K562 (cell line): Measurements from ENCODE around the gene STAM2. TPM values are rescaled to one million over a fixed set of nuclear protein-coding genes. Genes with fewer than 3 reads are reported as not detected.

Experiments used
- ATAC-seq: fragments of 200-7000 bp; cut with Tn5 transposase; 3 replicates; pipeline ENCODE4 v1.9.1; 2020; ENCODE audit warnings: moderate library complexity
- BruUV-seq: library from RNA; stranded (reverse); fragments of 400-500 nt; replicated peaks from 2 replicates; lab custom pipeline; 2021; lab: Mats Ljungman, UMichigan
- CTCF ChIA-PET: fragments of 300-600 bp; formaldehyde crosslinking; extraction: SDS; loops from one replicate; lab custom pipeline; 2021; ENCODE audit warnings: low intra/inter-chr PET ratio; lab: Yijun Ruan, JAX
- POLR2A ChIA-PET: fragments of 300-600, 350-650 bp; sonication (Branson Sonifier 250); formaldehyde crosslinking; extraction: SDS; loops from one replicate; lab custom pipeline; 2021; ENCODE audit warnings: antibody characterized with exemption, inconsistent platforms; lab: Yijun Ruan, JAX
- DNase-seq, 4 experiments: peaks; one replicate each; pipeline versions ENCODE4 v3.0.0 to v3.0.0-alpha.2; 2011 to 2018; ENCODE audit warnings: low spot score in 3 of 4, mixed read lengths in 3 of 4; ENCODE audit errors: extremely low read depth in 1 of 4
- FAIRE-seq: peaks from 2 replicates; lab custom pipeline; 2011; peaks lifted over from hg19 to GRCh38; lab: Jason Lieb, UNC
- H2AFZ ChIP-seq: 2 replicates; pipeline ENCODE4 v1.6.0; 2011; ENCODE audit warnings: low read depth, low read length, control low read depth, inconsistent platforms
- H3K27ac ChIP-seq: fragments of 200-600 bp; 3 replicates; pipeline ENCODE4 v1.8.0; 2011; ENCODE audit warnings: low read depth, mild to moderate bottlenecking, control low read depth, inconsistent platforms, low read length, moderate library complexity, mixed read lengths; ENCODE audit errors: extremely low read depth
- H3K27me3 ChIP-seq, 2 experiments: fragments of 300-600 bp in 1 of 2; 2 replicates in 1 of 2; 3 replicates in 1 of 2; pipeline versions ENCODE4 v1.6.0 to v1.8.0; 2011; ENCODE audit warnings: inconsistent platforms in 2 of 2, low read length in 2 of 2, mild to moderate bottlenecking in 1 of 2, mixed read lengths in 1 of 2, moderate library complexity in 1 of 2; ENCODE audit not compliant: control insufficient read depth in 2 of 2, insufficient read depth in 2 of 2
- H3K36me3 ChIP-seq: fragments of 300-600 bp; 3 replicates; pipeline ENCODE4 v1.8.0; 2011; ENCODE audit warnings: mild to moderate bottlenecking, low read length, inconsistent platforms; ENCODE audit not compliant: control insufficient read depth, insufficient read depth
- H3K4me1 ChIP-seq, 2 experiments: fragments of 200-600 bp in 1 of 2; replicated peaks in 1 of 2; 2 replicates in 1 of 2; 3 replicates in 1 of 2; pipeline versions ENCODE4 v1.5.1 to v1.8.0; 2011; ENCODE audit warnings: inconsistent platforms in 2 of 2, low read length in 2 of 2, mild to moderate bottlenecking in 1 of 2, mixed read lengths in 1 of 2, moderate library complexity in 1 of 2; ENCODE audit not compliant: control insufficient read depth in 2 of 2, insufficient read depth in 2 of 2
- H3K4me2 ChIP-seq: 2 replicates; pipeline ENCODE4 v1.6.1; 2011; ENCODE audit warnings: low read length, control low read depth, inconsistent platforms, mixed read lengths; ENCODE audit not compliant: insufficient read depth
- H3K4me3 ChIP-seq: fragments of 200-600 bp; sonication (generic), shearing (Covaris generic); 2 replicates; pipeline ENCODE4 v1.5.1; 2016; ENCODE audit warnings: control low read depth, inconsistent platforms
- H3K79me2 ChIP-seq: fragments of 200-600 bp; 3 replicates; pipeline ENCODE4 v1.8.0; 2011; ENCODE audit warnings: low read length, inconsistent platforms; ENCODE audit not compliant: control insufficient read depth, insufficient read depth
- H3K9ac ChIP-seq, 2 experiments: 2 replicates each; pipeline versions ENCODE4 v1.6.0 to v1.6.1; 2011; ENCODE audit warnings: low read depth in 2 of 2, low read length in 2 of 2, control low read depth in 1 of 2, inconsistent platforms in 1 of 2, mild to moderate bottlenecking in 1 of 2, mixed read lengths in 1 of 2; ENCODE audit not compliant: insufficient read depth in 1 of 2
- H3K9me1 ChIP-seq: one replicate; pipeline ENCODE4 v1.6.0; 2011; ENCODE audit warnings: inconsistent platforms, mild to moderate bottlenecking, low read length, moderate library complexity; ENCODE audit not compliant: control insufficient read depth, insufficient read depth
- H3K9me3 ChIP-seq: replicated peaks from 2 replicates; pipeline ENCODE4 v1.5.1; 2011; ENCODE audit warnings: low read depth, low read length, inconsistent platforms; ENCODE audit not compliant: control insufficient read depth, insufficient read depth
- H4K20me1 ChIP-seq: replicated peaks from 2 replicates; pipeline ENCODE4 v1.6.1; 2011; ENCODE audit warnings: low read length, inconsistent platforms, mixed read lengths; ENCODE audit not compliant: control insufficient read depth, insufficient read depth
- BHLHE40 ChIP-seq: IDR thresholded peaks from 2 replicates; pipeline ENCODE4 v1.6.1; 2011; ENCODE audit warnings: low read length, improper control_type of control experiment
- BRD9 ChIP-seq: fragments of 450-650 bp; IDR thresholded peaks from 2 replicates; pipeline ENCODE4 v1.6.1; 2018; ENCODE audit warnings: low read depth; ENCODE audit not compliant: partially characterized antibody
- FOXM1 ChIP-seq, 2 experiments: fragments of 450-650 bp in 1 of 2; sonication (generic) in 1 of 2; formaldehyde crosslinking in 1 of 2; IDR thresholded peaks; 2 replicates each; pipeline versions ENCODE4 v1.6.1 to v1.9.0; 2017 to 2022; ENCODE audit warnings: low read depth in 2 of 2, mild to moderate bottlenecking in 2 of 2, missing genetic modification reagents in 1 of 2, moderate library complexity in 1 of 2
- GATA2 ChIP-seq: sonication (generic); formaldehyde crosslinking; IDR thresholded peaks from 2 replicates; pipeline ENCODE4 v1.4.0; 2020; ENCODE audit warnings: mild to moderate bottlenecking, missing genetic modification reagents
- JUND ChIP-seq, 2 experiments: IDR thresholded peaks; 2 replicates in 1 of 2; 3 replicates in 1 of 2; pipeline ENCODE4 v1.6.1; 2011; ENCODE audit warnings: borderline replicate concordance in 2 of 2, low read depth in 2 of 2, low read length in 2 of 2, improper control_type of control experiment in 1 of 2, missing biosample characterization in 1 of 2, missing genetic modification characterization in 1 of 2, missing genetic modification reagents in 1 of 2
- KDM1A ChIP-seq, 2 experiments: fragments of 450-650 bp; IDR thresholded peaks; 2 replicates each; pipeline ENCODE4 v1.6.1; 2016; ENCODE audit warnings: mild to moderate bottlenecking in 2 of 2
- MEF2D ChIP-seq: conservative IDR thresholded peaks from 2 replicates; pipeline ENCODE4 v1.6.1; 2016; ENCODE audit warnings: low read depth, missing genetic modification characterization, missing compliant biosample characterization
- MEIS2 ChIP-seq: fragments of 450-650 bp; IDR thresholded peaks from 2 replicates; pipeline ENCODE4 v1.6.1; 2014; ENCODE audit warnings: mild to moderate bottlenecking; ENCODE audit not compliant: partially characterized antibody
- MTA2 ChIP-seq: fragments of 450-650 bp; IDR thresholded peaks from 2 replicates; pipeline ENCODE4 v1.6.1; 2016; ENCODE audit warnings: low read depth
- NR2C2 ChIP-seq, 2 experiments: fragments of 200-800 bp in 1 of 2; sonication (Bioruptor generic) in 1 of 2; sonication (generic) in 1 of 2; formaldehyde crosslinking in 1 of 2; IDR thresholded peaks; 2 replicates each; pipeline versions ENCODE4 v1.6.1 to v1.8.0; 2016 to 2022; ENCODE audit warnings: mild to moderate bottlenecking in 1 of 2, missing compliant biosample characterization in 1 of 2, missing genetic modification characterization in 1 of 2, missing genetic modification reagents in 1 of 2
- NR3C1 ChIP-seq: sonication (generic); formaldehyde crosslinking; IDR thresholded peaks from 2 replicates; pipeline ENCODE4 v1.8.1; 2022; ENCODE audit warnings: missing genetic modification reagents
- RFX1 ChIP-seq: fragments of 450-650 bp; IDR thresholded peaks from 2 replicates; pipeline ENCODE4 v1.6.1; 2016; ENCODE audit warnings: mild to moderate bottlenecking, moderate library complexity
- SPI1 ChIP-seq: IDR thresholded peaks from 2 replicates; pipeline ENCODE4 v1.6.1; 2011; ENCODE audit warnings: low read depth, low read length, control low read depth, borderline replicate concordance
- TAF7 ChIP-seq: fragments of 450-650 bp; IDR thresholded peaks from 2 replicates; pipeline ENCODE4 v1.6.1; 2016; ENCODE audit warnings: missing genetic modification characterization, missing compliant biosample characterization
- TAL1 ChIP-seq: fragments of 450-650 bp; IDR thresholded peaks from 2 replicates; pipeline ENCODE4 v1.6.1; 2016; ENCODE audit warnings: mild to moderate bottlenecking
- TARDBP ChIP-seq: fragments of 450-650 bp; IDR thresholded peaks from 2 replicates; pipeline ENCODE4 v1.6.1; 2016
- ZBTB7A ChIP-seq: IDR thresholded peaks from 2 replicates; pipeline ENCODE4 v1.6.1; 2011; ENCODE audit warnings: low read depth, mild to moderate bottlenecking, low read length, moderate library complexity, borderline replicate concordance; ENCODE audit not compliant: control insufficient read depth
- ZNF644 ChIP-seq: fragments of 200-800 bp; sonication (Bioruptor generic); IDR thresholded peaks from 2 replicates; pipeline ENCODE4 v1.6.1; 2016; ENCODE audit warnings: low read depth, missing genetic modification characterization, missing compliant biosample characterization
- WGBS: fragments of 100-300 bp; shearing (Covaris generic); methylation state at CpG from one replicate; pipeline ENCODE4 v1.1.6; 2016; ENCODE audit warnings: low coverage, mixed read lengths; ENCODE audit not compliant: insufficient coverage; ENCODE audit errors: missing lambda C conversion rate; 5-methylcytosine and 5-hydroxymethylcytosine counted together
- in situ Hi-C: fragments of 300-500 bp; cut with MboI; formaldehyde crosslinking; loops from 4 replicates; pipeline ENCODE4 v1.15.0; 2018; ENCODE audit warnings: inconsistent platforms, mixed read lengths
- intact Hi-C: fragments of 100-400 bp; cut with micrococcal nuclease; formaldehyde crosslinking; loops from 2 replicates; pipeline ENCODE4 v1.14.2; 2022
- polyA plus RNA-seq, 8 experiments: library from polyadenylated mRNA; depleted of rRNA in 4 of 8; stranded (reverse) in 5 of 8; unstranded in 3 of 8; fragments of >200 nt; fragmentation: Nextera tagmentation in 2 of 8; fragmentation: Illumina TruSeq in 1 of 8; extraction: Ambion mirVana in 2 of 8; extraction: Trizol in 1 of 8; gene quantifications; 2 replicates each; pipeline versions ENCODE4 v1.2.1 to v1.2.3, GENCODE V29; 2011 to 2014; ENCODE audit warnings: inconsistent platforms in 1 of 8, missing spikeins in 1 of 8
- total RNA-seq, 7 experiments: library from RNA; depleted of rRNA in 6 of 7; stranded (reverse); fragments of >200 nt in 6 of 7; fragmentation: Illumina TruSeq in 2 of 7; extraction: Trizol in 2 of 7; gene quantifications; 2 replicates each; pipeline versions ENCODE4 v1.2.1 to v1.2.3, GENCODE V29; 2011 to 2021; ENCODE audit warnings: low replicate concordance in 1 of 7

STAM2 gene
- total and polyA plus RNA-seq, 9 of the 15 experiments (the other 6 are each of a cell fraction or from before 2014, with no cell fraction given): 4.5 to 13.9 (median 8.7) TPM

- Histone ChIP-seq H4K20me1 (no peaks in the 10 kb centered on the region), H3K9me3 (no peaks in the 10 kb centered on the region), H3K9me1 (no peaks in the 10 kb centered on the region), H3K79me2 (peaks cover 23% of the 10 kb centered on the region), H3K27ac (no peak overlapping the region), H3K4me1 (peaks cover 5 to 8% of the 10 kb centered on the region in 2 experiments; a peak in 4 of 5 replicates), H3K9ac (no peak overlapping the region; a peak in 1 of 4 replicates), H3K4me2 (no peak overlapping the region), H3K36me3 (no peaks in the 10 kb centered on the region), H3K27me3 (no peaks in the 10 kb centered on the region), H3K4me3 (no peak overlapping the region), H2AFZ (no peak overlapping the region)
- ATAC-seq: peak; percentile 65
- DNase-seq: peak in 1 of 4 experiments; percentile 14
- CTCF ChIA-PET: no interaction called here
- in situ Hi-C loops: no loop called here
- intact Hi-C loops: no loop called here
- POLR2A ChIA-PET: interaction anchor here (0.6 kb wide), 1 partner anchor 138 kb away, joined by 3 read pairs; no protein-coding TSS in a partner anchor
- no peak for TF ChIP-seq NR2C2 (CRISPR knock-in tag; IDR thresholded peaks at IDR 0.05)
- no peak for TF ChIP-seq NR2C2 (tag; IDR thresholded peaks at IDR 0.05)
- TF ChIP-seq RFX1: peak; percentile 41
- no peak for TF ChIP-seq BRD9
- TF ChIP-seq SPI1: no peak
- TF ChIP-seq FOXM1 (IDR thresholded peaks at IDR 0.05; ENCODE audit: low read depth): no peak
- TF ChIP-seq FOXM1 (CRISPR knock-in tag; IDR thresholded peaks at IDR 0.05; ENCODE audit: low read depth): no peak
- 33% methylated on average over 2 of the region's 2 CpGs for WGBS
- FAIRE-seq: no peak
- no TSS peak for BruUV-seq
Measured at GRCh38 chr2:152167065-152167464, 8.5 kb downstream of the STAM2 start.

GRCh38 chr2:152166633-152167032 is 8.9 kb downstream of the STAM2 start:
- Histone ChIP-seq H2AFZ (no peak overlapping the region), H3K27ac (no peak overlapping the region), H3K4me2 (no peak overlapping the region), H3K9me3 (no peaks in the 10 kb centered on the region), H4K20me1 (no peaks in the 10 kb centered on the region), H3K9me1 (no peaks in the 10 kb centered on the region), H3K4me3 (no peak overlapping the region), H3K79me2 (peaks cover 23% of the 10 kb centered on the region), H3K27me3 (no peaks in the 10 kb centered on the region), H3K9ac (no peak overlapping the region), H3K4me1 (peaks cover 5 to 8% of the 10 kb centered on the region in 2 experiments; a peak in 4 of 5 replicates), H3K36me3 (no peaks in the 10 kb centered on the region)
- in situ Hi-C loops (no loop called here), intact Hi-C loops (no loop called here)
- no peak for FAIRE-seq
- BruUV-seq: no TSS peak
- CTCF ChIA-PET: no interaction called here
- DNase-seq: peak in 2 of 4 experiments; percentile 37 to 47
- WGBS: 14% methylated on average over 3 of the region's 3 CpGs
- POLR2A ChIA-PET: interaction anchor here (0.6 kb wide), 1 partner anchor 138 kb away, joined by 3 read pairs; no protein-coding TSS in a partner anchor
- peak; percentile 74 for ATAC-seq
- TF ChIP-seq MEF2D (tag) (peak; percentile 97), TARDBP (no peak), MTA2 (peak; percentile 83), MEIS2 (peak; percentile 81), BHLHE40 (peak; percentile 57), TAF7 (tag) (no peak), GATA2 (CRISPR knock-in tag) (0 out of 2 replicates have a peak, but pooled peaks have one; percentile 46), ZBTB7A (no peak), JUND (IDR thresholded peaks at IDR 0.05; ENCODE audit: borderline replicate concordance, low read depth, low read length) (peak; percentile 41; the same call in 1 of the 2 replicates), JUND (tag; IDR thresholded peaks at IDR 0.05; ENCODE audit: borderline replicate concordance, low read depth, low read length) (peak; percentile 65; the same call in 2 of the 3 replicates), ZNF644 (tag) (peak; percentile 61; the same call in 1 of the 2 replicates), NR3C1 (CRISPR knock-in tag) (no peak), TAL1 (peak; percentile 87), KDM1A (IDR thresholded peaks at IDR 0.05) (peak; percentile 93 to 96)
